Ramos (cell line): ENCODE results near the gene TRIP6.
"Not testable (repeated sequence)": the region's sequence is repeated elsewhere in the genome, so short reads cannot be mapped to it uniquely, and the experiment has no call there.

Experiments
- in situ Hi-C: fragments of 300-500 bp; cut with MboI; formaldehyde crosslinking; loops from one replicate; pipeline ENCODE4 v1.14.3; 2022; ENCODE audit warnings: low sequenced_read_pairs; ENCODE audit not compliant: unreplicated experiment

TRIP6 gene

DNA sequence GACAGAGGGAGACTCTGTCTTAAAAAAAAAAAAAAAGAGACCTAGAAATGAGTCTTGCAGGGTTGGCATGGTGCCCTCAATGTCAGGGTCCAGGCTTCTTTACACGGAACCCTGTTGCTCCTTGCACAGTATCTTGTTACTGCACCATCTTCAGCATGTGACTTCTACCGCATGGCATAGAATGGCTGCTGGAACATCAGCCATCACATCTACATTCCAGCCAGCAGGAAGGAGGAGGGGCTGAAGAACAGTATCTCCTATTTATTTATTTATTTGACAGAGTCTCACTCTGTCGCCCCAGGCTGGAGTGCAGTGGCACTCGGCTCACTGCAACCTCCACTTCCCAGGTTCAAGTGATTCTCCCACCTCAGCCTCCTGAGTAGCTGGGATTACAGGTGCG, 32.2 kb downstream of the TRIP6 start:
- in situ Hi-C loops: loop anchor here (10.0 kb wide), 1 partner anchor 395 kb away; no protein-coding TSS in a partner anchor

DNA sequence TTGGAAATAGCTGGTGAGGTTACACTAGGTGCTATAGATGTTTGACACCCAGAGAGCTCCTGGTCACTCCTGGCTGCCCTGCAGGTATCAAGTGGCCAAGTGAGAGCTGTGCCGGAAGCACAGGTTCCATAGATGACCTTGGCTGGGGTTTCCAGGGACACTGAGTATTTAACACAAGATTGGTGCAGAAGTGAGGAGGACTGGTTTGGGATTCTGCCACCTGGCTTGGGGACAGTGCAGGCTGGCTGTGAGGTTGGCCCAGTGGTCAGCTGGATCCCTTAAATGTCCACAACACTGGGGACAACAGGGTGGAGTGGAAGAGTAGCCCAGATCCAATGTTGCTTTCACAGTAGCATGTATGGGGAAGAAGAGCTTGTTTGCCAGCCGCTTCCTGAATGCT, 33.8 kb downstream of the TRIP6 start:
- in situ Hi-C loops: no loop called here

DNA sequence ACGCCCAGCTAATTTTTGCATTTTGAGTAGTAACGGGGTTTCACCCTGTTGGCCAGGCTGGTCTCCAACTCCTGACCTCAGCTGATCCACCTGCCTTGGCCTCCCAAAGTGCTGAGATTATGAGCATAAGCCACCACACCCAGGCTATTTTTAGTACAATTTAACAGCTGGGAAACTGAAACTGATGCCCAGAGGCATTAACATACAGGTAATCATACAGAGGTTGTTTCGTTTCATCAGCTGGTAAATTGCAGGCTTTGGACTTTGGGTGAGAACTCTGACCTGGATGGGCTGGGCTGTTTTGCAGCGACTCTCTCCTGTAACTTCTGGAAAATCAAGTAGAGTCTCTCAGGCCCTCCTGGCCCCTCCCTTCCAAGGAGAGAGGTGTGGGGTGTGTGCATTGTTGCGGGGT, 34.7 kb downstream of the TRIP6 start:
- in situ Hi-C loops: no loop called here

DNA sequence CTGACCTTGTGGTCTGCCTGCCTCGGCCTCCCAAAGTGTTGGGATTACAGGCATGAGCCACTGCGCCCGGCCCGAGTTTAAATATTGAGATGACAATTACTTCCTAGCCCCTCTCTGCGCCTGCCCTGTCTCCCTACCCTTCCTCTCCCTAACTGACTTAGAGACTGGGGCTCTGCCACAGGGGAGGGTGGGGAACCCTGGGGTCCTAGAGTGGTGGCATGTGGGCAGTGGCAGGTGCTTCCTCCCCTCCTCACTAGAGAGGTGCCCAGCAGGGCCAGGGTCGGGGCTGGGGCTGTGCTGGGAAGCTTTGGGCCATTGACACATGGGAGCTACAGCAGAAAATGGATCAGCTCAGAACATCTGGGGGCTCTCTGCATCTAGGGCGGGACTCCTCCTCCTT, 35.5 kb downstream of the TRIP6 start:
- in situ Hi-C loops: no loop called here

DNA sequence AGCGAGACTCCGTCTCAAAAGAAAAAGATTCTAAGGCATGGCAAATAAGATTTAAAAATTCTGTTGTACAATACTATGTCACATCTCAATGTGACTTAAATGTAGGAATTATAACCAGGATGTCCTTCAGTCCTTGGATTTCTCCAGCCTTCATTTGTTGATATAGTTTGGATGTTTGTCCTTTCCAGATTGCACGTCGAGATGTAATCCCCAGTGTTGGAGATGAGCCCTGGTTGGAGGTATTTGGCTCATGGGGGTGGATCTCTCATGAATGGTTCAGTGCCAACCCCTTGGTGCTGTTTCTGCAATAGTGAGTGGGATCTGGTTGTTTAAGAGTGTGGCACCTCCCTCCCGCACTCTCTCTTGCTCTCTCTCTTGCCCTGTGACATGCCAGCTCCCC, 41.3 kb downstream of the TRIP6 start:
- in situ Hi-C loops: no loop called here

DNA sequence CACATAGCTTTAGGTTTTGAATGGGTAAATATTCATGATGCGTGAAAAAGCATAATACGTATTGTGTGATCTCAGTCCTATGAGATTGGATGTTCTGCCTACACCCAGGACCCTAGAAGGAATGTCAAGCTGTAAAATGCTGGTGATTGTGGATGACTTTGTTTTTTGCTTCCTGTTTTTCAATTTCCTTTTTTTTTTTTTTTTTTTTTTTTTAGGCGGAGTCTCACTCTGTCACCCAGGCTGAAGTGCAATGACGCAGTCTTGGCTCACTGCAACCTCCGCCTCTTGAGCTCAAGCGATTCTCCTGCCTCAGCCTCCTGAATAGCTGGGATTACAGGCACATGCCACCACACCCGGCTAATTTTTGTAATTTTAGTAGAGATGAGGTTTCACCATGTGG, 43.3 kb downstream of the TRIP6 start:
- in situ Hi-C loops: not testable (repeated sequence)

DNA sequence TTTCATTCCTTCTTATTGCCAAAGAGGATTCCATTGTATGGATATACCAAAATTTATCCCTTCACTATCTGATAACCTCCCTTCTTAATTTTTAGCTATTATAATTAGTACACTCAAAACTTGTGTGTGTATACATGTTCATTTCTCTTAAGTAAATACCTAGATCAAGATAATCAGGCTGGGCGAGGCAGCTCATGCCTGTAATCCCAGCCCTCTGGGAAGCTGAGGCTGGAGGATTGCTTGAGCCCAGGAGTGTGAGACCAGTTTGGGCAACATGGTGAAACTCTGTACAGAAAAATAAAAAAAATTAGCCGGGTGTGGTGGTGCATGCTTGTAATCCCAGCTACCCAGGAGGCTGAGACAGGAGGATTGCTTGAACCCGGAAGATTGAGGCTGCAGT, 44.3 kb downstream of the TRIP6 start:
- in situ Hi-C loops: no loop called here

DNA sequence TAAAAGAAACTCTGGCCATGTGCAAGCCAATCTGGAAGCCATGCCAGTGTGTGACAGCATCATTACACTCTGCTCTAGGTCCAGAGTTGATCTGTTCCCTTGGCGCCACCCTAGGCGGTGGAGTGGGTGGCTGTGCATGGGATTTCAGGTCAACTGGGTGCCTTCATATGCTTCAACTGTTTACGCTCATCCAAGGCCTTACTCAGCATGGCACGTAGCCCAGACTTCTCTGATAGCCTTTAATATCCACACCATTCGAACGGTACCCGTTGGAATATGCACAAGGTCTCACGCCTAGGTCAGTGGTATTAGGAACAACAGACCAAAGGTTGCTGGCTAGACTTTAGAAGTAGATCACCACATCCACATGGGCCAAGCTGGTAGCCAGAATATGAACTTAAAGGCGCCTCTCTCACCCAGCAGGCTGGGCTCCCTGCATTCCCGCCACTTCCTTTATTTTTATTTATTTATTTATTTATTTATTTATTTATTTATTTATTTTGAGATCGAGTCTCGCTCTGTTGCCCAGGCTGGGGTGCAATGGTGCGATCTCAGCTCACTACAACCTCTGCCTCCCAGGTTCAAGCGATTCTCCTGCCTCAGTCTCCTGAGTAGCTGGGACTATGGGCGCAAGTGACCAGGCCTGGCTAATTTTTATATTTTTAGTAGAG, 47.2 kb downstream of the TRIP6 start:
- in situ Hi-C loops: no loop called here

DNA sequence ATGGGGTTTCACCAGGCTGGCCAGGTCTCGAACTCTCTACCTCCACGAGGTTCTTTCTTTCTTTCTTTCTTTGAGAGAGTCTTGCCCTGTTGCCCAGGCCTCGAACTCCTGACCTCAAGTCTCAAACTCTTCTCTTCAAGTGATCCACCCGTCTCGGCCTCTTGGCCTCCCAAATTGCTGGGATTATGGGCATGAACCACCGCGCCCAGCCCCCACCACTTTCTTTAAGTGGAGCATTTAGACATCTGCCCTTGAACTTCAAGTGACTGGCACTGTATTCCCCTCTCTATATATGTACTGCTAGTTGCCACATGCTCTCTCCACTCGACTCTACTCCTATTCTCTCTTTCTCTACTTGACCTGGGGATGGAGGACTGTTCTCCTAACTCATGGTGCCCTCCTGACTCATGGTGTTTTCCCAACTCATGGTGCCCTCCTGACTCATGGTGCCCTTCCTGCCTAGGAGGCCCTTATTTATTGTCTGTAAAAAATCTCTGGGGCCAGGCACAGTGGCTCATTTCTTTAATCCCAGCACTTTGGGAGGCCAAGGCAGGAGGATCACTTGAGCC, 47.8 kb downstream of the TRIP6 start:
- in situ Hi-C loops: no loop called here

DNA sequence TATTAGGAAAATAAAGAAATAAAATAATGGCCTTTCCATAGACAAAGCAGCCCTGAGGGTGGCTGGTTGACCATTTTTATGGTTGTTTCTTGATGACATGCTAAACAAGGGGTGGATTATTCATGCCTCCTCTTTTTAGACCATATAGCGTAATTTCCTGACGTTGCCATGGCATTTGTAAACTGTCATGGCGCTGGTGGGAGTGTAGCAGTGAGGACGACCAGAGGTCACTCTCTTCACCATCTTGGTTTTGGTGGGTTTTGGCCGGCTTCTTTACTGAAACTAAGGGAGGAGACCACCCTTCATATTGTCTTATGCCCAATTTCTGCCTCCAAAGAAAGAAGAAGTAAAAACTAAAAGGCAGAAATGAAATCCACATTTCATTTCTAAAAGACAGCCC, 52.1 kb downstream of the TRIP6 start:
- in situ Hi-C loops: not testable (repeated sequence)

DNA sequence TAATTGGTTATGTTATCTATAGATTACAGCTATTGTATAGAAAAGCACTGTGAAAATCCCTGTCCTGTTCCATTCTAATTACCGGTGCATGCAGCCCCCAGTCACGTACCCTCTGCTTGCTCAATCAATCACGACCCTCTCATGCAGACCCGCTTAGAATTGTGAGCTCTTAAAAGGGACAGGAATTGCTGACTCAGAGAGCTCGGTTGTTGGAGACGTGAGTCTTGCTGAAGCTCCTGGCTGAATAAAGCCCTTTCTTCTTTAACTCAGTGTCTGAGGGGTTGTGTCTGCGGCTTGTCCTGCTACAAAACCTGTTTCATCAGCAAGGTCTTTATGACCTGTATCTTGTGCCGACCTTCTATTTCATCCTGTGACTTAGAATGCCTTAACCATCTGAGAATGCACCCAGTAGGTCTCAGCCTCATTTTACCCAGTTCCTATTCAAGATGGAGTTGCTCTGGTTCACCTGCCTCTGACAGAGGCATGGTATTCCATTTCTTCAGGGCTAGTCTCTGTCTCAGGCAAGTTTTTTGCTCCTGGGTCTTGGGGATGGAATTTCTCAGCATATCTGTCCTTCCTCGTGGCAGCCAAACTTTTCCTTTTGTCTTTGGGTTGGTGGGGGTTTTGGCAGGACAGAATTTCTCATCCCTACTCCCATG, 52.7 kb downstream of the TRIP6 start:
- in situ Hi-C loops: not testable (repeated sequence)

DNA sequence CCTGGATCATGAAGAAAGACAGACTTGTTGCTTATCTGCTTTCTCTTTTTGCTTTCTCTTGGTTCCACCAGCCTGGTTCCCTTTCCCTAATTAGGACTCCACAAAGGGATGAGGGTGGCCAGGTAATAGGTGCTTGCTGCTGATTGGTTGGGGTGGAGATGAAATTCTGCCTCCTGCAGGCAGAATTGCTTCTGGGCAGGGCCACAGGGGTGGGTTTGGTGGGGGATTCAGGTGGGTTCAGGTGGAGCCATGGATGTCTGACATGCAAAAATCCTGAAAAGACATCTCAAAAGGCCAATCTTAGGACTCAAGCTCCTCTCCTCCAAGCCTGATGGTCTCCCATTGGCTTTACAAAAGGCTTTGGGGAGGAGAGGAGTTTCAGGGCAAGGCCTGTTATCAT, 53.9 kb downstream of the TRIP6 start:
- in situ Hi-C loops: no loop called here
